ENCODE measurements around the gene FBL. TPM values are rescaled to one million over a fixed set of nuclear protein-coding genes. Genes with fewer than 3 reads are reported as not detected.

Gene FBL
- total and polyA plus RNA-seq, 2 of the 13 experiments (the other 11 are each of a cell fraction or from before 2014, with no cell fraction given) = 153 to 468 TPM

- peak; percentile 97 for TF ChIP-seq ZNF687 (CRISPR knock-in tag; IDR thresholded peaks at IDR 0.05)
- TF ChIP-seq, protein P1, sequence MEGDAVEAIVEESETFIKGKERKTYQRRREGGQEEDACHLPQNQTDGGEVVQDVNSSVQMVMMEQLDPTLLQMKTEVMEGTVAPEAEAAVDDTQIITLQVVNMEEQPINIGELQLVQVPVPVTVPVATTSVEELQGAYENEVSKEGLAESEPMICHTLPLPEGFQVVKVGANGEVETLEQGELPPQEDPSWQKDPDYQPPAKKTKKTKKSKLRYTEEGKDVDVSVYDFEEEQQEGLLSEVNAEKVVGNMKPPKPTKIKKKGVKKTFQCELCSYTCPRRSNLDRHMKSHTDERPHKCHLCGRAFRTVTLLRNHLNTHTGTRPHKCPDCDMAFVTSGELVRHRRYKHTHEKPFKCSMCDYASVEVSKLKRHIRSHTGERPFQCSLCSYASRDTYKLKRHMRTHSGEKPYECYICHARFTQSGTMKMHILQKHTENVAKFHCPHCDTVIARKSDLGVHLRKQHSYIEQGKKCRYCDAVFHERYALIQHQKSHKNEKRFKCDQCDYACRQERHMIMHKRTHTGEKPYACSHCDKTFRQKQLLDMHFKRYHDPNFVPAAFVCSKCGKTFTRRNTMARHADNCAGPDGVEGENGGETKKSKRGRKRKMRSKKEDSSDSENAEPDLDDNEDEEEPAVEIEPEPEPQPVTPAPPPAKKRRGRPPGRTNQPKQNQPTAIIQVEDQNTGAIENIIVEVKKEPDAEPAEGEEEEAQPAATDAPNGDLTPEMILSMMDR (CRISPR knock-in tag; IDR thresholded peaks at IDR 0.05) = no peak
- TF ChIP-seq HMGA1 (CRISPR knock-in tag; conservative IDR thresholded peaks at IDR 0.05) = no peak
- no peak for TF ChIP-seq ZNF605 (CRISPR knock-in tag; IDR thresholded peaks at IDR 0.05)
- TF ChIP-seq, protein P2, sequence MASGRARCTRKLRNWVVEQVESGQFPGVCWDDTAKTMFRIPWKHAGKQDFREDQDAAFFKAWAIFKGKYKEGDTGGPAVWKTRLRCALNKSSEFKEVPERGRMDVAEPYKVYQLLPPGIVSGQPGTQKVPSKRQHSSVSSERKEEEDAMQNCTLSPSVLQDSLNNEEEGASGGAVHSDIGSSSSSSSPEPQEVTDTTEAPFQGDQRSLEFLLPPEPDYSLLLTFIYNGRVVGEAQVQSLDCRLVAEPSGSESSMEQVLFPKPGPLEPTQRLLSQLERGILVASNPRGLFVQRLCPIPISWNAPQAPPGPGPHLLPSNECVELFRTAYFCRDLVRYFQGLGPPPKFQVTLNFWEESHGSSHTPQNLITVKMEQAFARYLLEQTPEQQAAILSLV (CRISPR knock-in tag; IDR thresholded peaks at IDR 0.05; ENCODE audit: borderline replicate concordance) = peak; percentile 62; the same call in 1 of the 2 replicates
- TF ChIP-seq, protein P3, sequence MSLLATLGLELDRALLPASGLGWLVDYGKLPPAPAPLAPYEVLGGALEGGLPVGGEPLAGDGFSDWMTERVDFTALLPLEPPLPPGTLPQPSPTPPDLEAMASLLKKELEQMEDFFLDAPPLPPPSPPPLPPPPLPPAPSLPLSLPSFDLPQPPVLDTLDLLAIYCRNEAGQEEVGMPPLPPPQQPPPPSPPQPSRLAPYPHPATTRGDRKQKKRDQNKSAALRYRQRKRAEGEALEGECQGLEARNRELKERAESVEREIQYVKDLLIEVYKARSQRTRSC (CRISPR knock-in tag; IDR thresholded peaks at IDR 0.05; ENCODE audit: low read depth) = no peak
- TF ChIP-seq ZNF296 (CRISPR knock-in tag; conservative IDR thresholded peaks at IDR 0.05) = no peak
- no peak for TF ChIP-seq ATRX (CRISPR knock-in tag; IDR thresholded peaks at IDR 0.05; ENCODE audit: borderline replicate concordance)
- TF ChIP-seq DRAP1 (CRISPR knock-in tag; IDR thresholded peaks at IDR 0.05) = peak; percentile 97
- TF ChIP-seq BRD4 (CRISPR knock-in tag; IDR thresholded peaks at IDR 0.05) = no peak; the same call in 1 of the 2 replicates
- no peak for TF ChIP-seq PHF21A (CRISPR knock-in tag; IDR thresholded peaks at IDR 0.05)
- TF ChIP-seq ZNF567 (CRISPR knock-in tag; IDR thresholded peaks at IDR 0.05; ENCODE audit: borderline replicate concordance) = 0 out of 2 replicates have a peak, but pooled peaks have one; percentile 49
- peak; percentile 78; the same call in 1 of the 2 replicates for TF ChIP-seq LBX2 (CRISPR knock-in tag; IDR thresholded peaks at IDR 0.05; ENCODE audit: borderline replicate concordance)
- no peak for TF ChIP-seq TRIM24 (CRISPR knock-in tag; IDR thresholded peaks at IDR 0.05)
- peak; percentile 60; the same call in 1 of the 2 replicates for TF ChIP-seq ZNF350 (CRISPR knock-in tag; IDR thresholded peaks at IDR 0.05; ENCODE audit: borderline replicate concordance, low read depth)
- TF ChIP-seq ZNF776 (CRISPR knock-in tag; IDR thresholded peaks at IDR 0.05) = no peak; the same call in 1 of the 2 replicates
- 0 out of 2 replicates have a peak, but pooled peaks have one; percentile 48 for TF ChIP-seq ZSCAN22 (CRISPR knock-in tag; IDR thresholded peaks at IDR 0.05)
- TF ChIP-seq PITX1 (CRISPR knock-in tag; IDR thresholded peaks at IDR 0.05) = peak; percentile 52; the same call in 1 of the 2 replicates
- TF ChIP-seq ZNF224 (CRISPR knock-in tag; IDR thresholded peaks at IDR 0.05) = 0 out of 2 replicates have a peak, but pooled peaks have one; percentile 50
- no peak for TF ChIP-seq TBP (CRISPR knock-in tag; IDR thresholded peaks at IDR 0.05)
Measured at GRCh38 chr19:39845933-39846677, at the start of gene FBL (continued).
